ENCODE results near the gene MXRA5. TPM values are rescaled to one million over a fixed set of nuclear protein-coding genes. Genes with fewer than 3 reads are reported as not detected.

Gene MXRA5
- total and polyA plus RNA-seq, 2 of the 13 experiments (the other 11 are each of a cell fraction or from before 2014, with no cell fraction given) = not detected

GRCh38 chrX:3384327-3384726 is 37.9 kb upstream of the MXRA5 start:
- intact Hi-C loops (cut with micrococcal nuclease; ENCODE audit: unreplicated experiment) (no loop called here), in situ Hi-C loops (cut with HindIII; ENCODE audit: extremely low pct_ligation_motif_present, low pct_unique_long_range_greater_than_20kb) (no loop called here)
- H3K36me3 ChIP-seq (replicated peaks in 1 of 2; ENCODE audit: control insufficient read depth in 1 of 2, insufficient read depth in 2 of 2, low read length in 2 of 2) = no peaks in the 10 kb centered on the region
- H3K4me3 ChIP-seq (replicated peaks in 1 of 3; ENCODE audit: insufficient read depth in 1 of 3, low read depth in 2 of 3, low read length in 3 of 3) = no peak overlapping the region
- H3K27ac ChIP-seq (ENCODE audit: extremely low read length, insufficient read depth, low read length) = no peak overlapping the region
- FAIRE-seq = no peak
- no peak overlapping the region for H3K9ac ChIP-seq (ENCODE audit: insufficient read depth, low read depth, low read length)
- ATAC-seq = no peak
- CTCF ChIA-PET (ENCODE audit: low intra/inter-chr PET ratio, low total read pairs) = no interaction called here
- no peaks in the 10 kb centered on the region for H3K4me1 ChIP-seq (ENCODE audit: insufficient read depth, low read length)
- no peak overlapping the region for H2AFZ ChIP-seq (ENCODE audit: low read length)
- 0% methylated on average over 3 of the region's 3 CpGs for WGBS (ENCODE audit: low lambda C conversion rate)
- DNase-seq (ENCODE audit: low spot score) = no peak
- no peaks in the 10 kb centered on the region for H3K9me3 ChIP-seq (ENCODE audit: low read length)
- H3K27me3 ChIP-seq (ENCODE audit: control insufficient read depth in 1 of 2, insufficient read depth in 2 of 2, low read length in 2 of 2) = no peaks in the 10 kb centered on the region
- POLR2A ChIA-PET = no interaction called here
- TF ChIP-seq ZNF335 (CRISPR knock-in tag; IDR thresholded peaks at IDR 0.05) (no peak), MBNL3 (CRISPR knock-in tag; conservative IDR thresholded peaks at IDR 0.05) (no peak), ZNF362 (CRISPR knock-in tag; IDR thresholded peaks at IDR 0.05; ENCODE audit: borderline replicate concordance) (no peak), CCAR2 (optimal IDR thresholded peaks at IDR 0.05; ENCODE audit: low read depth, low read length) (no peak), ZNF496 (CRISPR knock-in tag; IDR thresholded peaks at IDR 0.05; ENCODE audit: insufficient replicate concordance) (no peak), ZNF549 (CRISPR knock-in tag; IDR thresholded peaks at IDR 0.05) (no peak), ZNF24 (IDR thresholded peaks at IDR 0.05) (no peak), TBP (CRISPR knock-in tag; IDR thresholded peaks at IDR 0.05) (no peak), ZNF501 (CRISPR knock-in tag; IDR thresholded peaks at IDR 0.05) (no peak), ZNF17 (CRISPR knock-in tag; IDR thresholded peaks at IDR 0.05) (no peak)
- no peaks in the 10 kb centered on the region for H4K20me1 ChIP-seq (ENCODE audit: insufficient read depth, low read length)
- BruUV-seq (replicated peaks) = no TSS peak
- H3K79me2 ChIP-seq (ENCODE audit: insufficient read depth, low read length) = no peaks in the 10 kb centered on the region
- no peak overlapping the region for H3K4me2 ChIP-seq (ENCODE audit: low read depth, low read length)
